GDM1 (cell line): Measurements from ENCODE around the gene USP5.

Source experiments
- DNase-seq: peaks from one replicate; lab custom pipeline; 2025; lab: John Stamatoyannopoulos, UW

Gene USP5

DNA sequence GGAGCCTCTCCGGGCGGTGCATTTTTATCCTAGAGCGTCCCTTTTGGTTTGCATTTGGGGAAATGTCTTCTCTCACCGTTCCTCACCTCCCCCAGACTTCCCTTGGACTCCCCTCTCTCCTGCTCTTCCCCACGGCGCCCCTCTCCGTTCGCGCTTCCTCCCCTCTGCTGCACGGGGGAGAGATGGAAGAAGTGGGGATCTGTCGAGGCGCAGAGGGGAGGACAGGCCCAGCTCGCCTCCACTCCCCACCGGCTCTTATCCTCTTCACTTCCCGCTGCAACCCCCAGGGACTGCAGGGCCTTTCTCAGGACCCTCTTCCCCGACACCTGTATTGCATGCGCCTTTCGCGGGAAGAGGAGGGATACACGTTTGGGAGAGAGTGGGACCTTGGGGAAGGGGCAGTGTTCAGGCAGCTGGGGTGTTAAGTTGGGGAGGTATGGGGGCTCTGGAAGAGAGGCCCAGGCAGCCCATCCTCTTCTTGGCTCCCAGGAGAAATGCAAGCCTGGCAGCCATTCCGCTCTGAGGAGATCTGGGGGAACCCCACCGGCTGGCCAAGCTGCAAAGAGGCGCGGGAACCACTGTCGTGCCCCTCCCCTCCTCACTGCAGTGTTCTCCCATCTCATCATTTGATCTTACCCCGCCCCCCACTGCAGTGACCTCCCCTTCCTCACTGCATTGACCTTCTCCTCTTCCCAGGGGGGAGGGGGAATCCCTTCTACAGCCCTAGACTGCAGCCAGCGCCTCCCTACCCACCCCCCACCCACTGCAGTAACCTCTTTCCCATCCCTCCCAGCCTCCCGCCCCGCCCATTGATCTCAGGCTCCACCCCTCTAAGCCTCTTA is 63.2 kb downstream of the USP5 start:
- DNase-seq: no peak

DNA sequence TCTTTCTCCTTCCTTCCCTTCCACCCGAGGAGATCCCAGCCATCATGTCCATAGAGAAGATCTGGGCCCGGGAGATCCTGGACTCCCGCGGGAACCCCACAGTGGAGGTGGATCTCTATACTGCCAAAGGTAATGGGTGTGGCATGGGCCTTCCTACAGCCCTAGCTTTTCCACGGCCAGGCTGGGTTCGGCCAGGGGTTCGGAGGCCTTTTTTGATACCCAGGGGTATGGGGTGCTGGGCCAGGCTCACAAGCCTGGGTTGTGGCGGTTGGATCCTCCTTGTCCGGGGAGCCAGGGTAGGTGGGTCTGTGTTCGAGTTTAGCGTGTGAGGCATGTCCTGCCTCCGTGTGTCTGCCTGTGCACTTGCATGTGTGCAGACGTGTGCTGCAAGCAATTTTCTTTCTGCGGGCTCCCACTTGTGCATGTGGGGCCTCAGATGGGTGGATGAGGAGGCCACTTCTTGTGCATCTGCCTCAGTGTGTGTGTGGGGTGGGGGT is 63.9 kb downstream of the USP5 start:
- no peak for DNase-seq
